CD4-positive, alpha-beta T cell treated with Interleukin-2 at 100 ng/mL for 4 hours (primary cell): ENCODE data around the gene DHX35.
"Not testable (repeated sequence)": the region's sequence is repeated elsewhere in the genome, so short reads cannot be mapped to it uniquely, and the experiment has no call there.

ENCODE experiments used
- DNase-seq: peaks from one replicate; pipeline ENCODE4 v3.0.0-alpha.2; 2020; ENCODE audit warnings: low spot score

Gene DHX35

GRCh38 chr20:38941726-38942389, 20.3 kb upstream of the DHX35 start:
- DNase-seq, result no peak

- DNase-seq, result no peak
Measured at GRCh38 chr20:38945012-38945411, 17.1 kb upstream of the DHX35 start.

- DNase-seq, result no peak
Measured at GRCh38 chr20:38946836-38947235, 15.3 kb upstream of the DHX35 start.

- no peak for DNase-seq
Measured at GRCh38 chr20:38947931-38948362, 14.2 kb upstream of the DHX35 start.

GRCh38 chr20:38950254-38950653, 11.9 kb upstream of the DHX35 start:
- no peak for DNase-seq

- no peak for DNase-seq
Measured at GRCh38 chr20:38951611-38952010, 10.5 kb upstream of the DHX35 start.

GRCh38 chr20:38952153-38952552, 10.0 kb upstream of the DHX35 start:
- DNase-seq, result no peak

- DNase-seq, result no peak
Measured at GRCh38 chr20:38953630-38954340, 8.4 kb upstream of the DHX35 start.

GRCh38 chr20:38957235-38957876, 4.8 kb upstream of the DHX35 start:
- DNase-seq, result no peak

- DNase-seq, result no peak
Measured at GRCh38 chr20:38957915-38958485, 4.1 kb upstream of the DHX35 start.

- DNase-seq, result not testable (repeated sequence)
Measured at GRCh38 chr20:38960187-38960687, 1.9 kb upstream of the DHX35 start.

GRCh38 chr20:38961530-38962043, 557 bp upstream of the DHX35 start:
- peak; percentile 7 for DNase-seq

GRCh38 chr20:38962928-38963401, 821 bp downstream of the DHX35 start:
- no peak for DNase-seq

GRCh38 chr20:38963745-38964144, 1.6 kb downstream of the DHX35 start:
- DNase-seq, result no peak

- no peak for DNase-seq
Measured at GRCh38 chr20:38965264-38965663, 3.1 kb downstream of the DHX35 start.

GRCh38 chr20:38968090-38968489, 5.9 kb downstream of the DHX35 start:
- no peak for DNase-seq

GRCh38 chr20:38969708-38970107, 7.6 kb downstream of the DHX35 start:
- no peak for DNase-seq

GRCh38 chr20:38970302-38970701, 8.2 kb downstream of the DHX35 start:
- DNase-seq, result no peak

- no peak for DNase-seq
Measured at GRCh38 chr20:38973107-38973506, 11.0 kb downstream of the DHX35 start.

GRCh38 chr20:38973645-38974044, 11.5 kb downstream of the DHX35 start:
- no peak for DNase-seq

- DNase-seq, result no peak
Measured at GRCh38 chr20:38975539-38976120, 13.5 kb downstream of the DHX35 start.

- DNase-seq, result no peak
Measured at GRCh38 chr20:38979434-38979833, 17.3 kb downstream of the DHX35 start.
